ENCODE results near the gene PKD1L1.

- TF ChIP-seq EZH2 (IDR thresholded peaks at IDR 0.05; ENCODE audit: low read length): no peak
- TF ChIP-seq CTCF (optimal IDR thresholded peaks at IDR 0.05 in 1 of 3, IDR thresholded peaks at IDR 0.05 in 1 of 3, conservative IDR thresholded peaks at IDR 0.05 in 1 of 3; ENCODE audit: extremely low read depth in 1 of 3, insufficient read depth in 2 of 3, low read length in 3 of 3): no peak
Observed at GRCh38 chr7:47914717-47915615, 33.3 kb downstream of the PKD1L1 start.
